KBM-7 (cell line): ENCODE measurements around the gene GRPR.
"Not testable (repeated sequence)": the region's sequence is repeated elsewhere in the genome, so short reads cannot be mapped to it uniquely, and the experiment has no call there.

Source experiments
- DNase-seq: peaks from one replicate; pipeline ENCODE4 v3.0.0-alpha.2; 2015
- in situ Hi-C: fragments of 300-500 bp; cut with MboI; formaldehyde crosslinking; loops from 2 replicates; pipeline ENCODE4 v1.14.3; 2020; ENCODE audit warnings: low sequenced_read_pairs, low pct_unique_long_range_greater_than_20kb, mixed read lengths

GRPR gene

GRCh38 chrX:16130707-16131106 is 7.3 kb downstream of the GRPR start:
- in situ Hi-C loops, result no loop called here
- no peak for DNase-seq

- in situ Hi-C loops, result no loop called here
- DNase-seq, result no peak
Measured at GRCh38 chrX:16134936-16135335, 11.6 kb downstream of the GRPR start.

- no peak for DNase-seq
- in situ Hi-C loops, result no loop called here
Measured at GRCh38 chrX:16136080-16136479, 12.7 kb downstream of the GRPR start.

- in situ Hi-C loops, result no loop called here
- no peak for DNase-seq
Measured at GRCh38 chrX:16137416-16138107, 14.2 kb downstream of the GRPR start.

- in situ Hi-C loops, result no loop called here
- peak; percentile 36 for DNase-seq
Measured at GRCh38 chrX:16138108-16138427, 14.7 kb downstream of the GRPR start.

GRCh38 chrX:16140448-16140847 is 17.1 kb downstream of the GRPR start:
- no peak for DNase-seq
- in situ Hi-C loops, result no loop called here

- DNase-seq, result no peak
- in situ Hi-C loops, result no loop called here
Measured at GRCh38 chrX:16140983-16141382, 17.6 kb downstream of the GRPR start.

GRCh38 chrX:16141422-16142245 is 18.3 kb downstream of the GRPR start:
- in situ Hi-C loops, result no loop called here
- no peak for DNase-seq

- in situ Hi-C loops, result no loop called here
- no peak for DNase-seq
Measured at GRCh38 chrX:16142246-16142558, 18.8 kb downstream of the GRPR start.

GRCh38 chrX:16143968-16144367 is 20.6 kb downstream of the GRPR start:
- no peak for DNase-seq
- in situ Hi-C loops, result no loop called here

GRCh38 chrX:16144420-16144819 is 21.1 kb downstream of the GRPR start:
- in situ Hi-C loops, result no loop called here
- DNase-seq, result no peak

GRCh38 chrX:16145093-16145492 is 21.7 kb downstream of the GRPR start:
- DNase-seq, in situ Hi-C loops: not testable (repeated sequence)

GRCh38 chrX:16145656-16146055 is 22.3 kb downstream of the GRPR start:
- no peak for DNase-seq
- in situ Hi-C loops, result no loop called here

- no peak for DNase-seq
- in situ Hi-C loops, result no loop called here
Measured at GRCh38 chrX:16148896-16149295, 25.5 kb downstream of the GRPR start.

GRCh38 chrX:16155581-16156096 is 32.3 kb downstream of the GRPR start:
- in situ Hi-C loops, result no loop called here
- DNase-seq, result no peak

GRCh38 chrX:16156692-16157331 is 33.4 kb downstream of the GRPR start:
- no peak for DNase-seq
- in situ Hi-C loops, result no loop called here

GRCh38 chrX:16160729-16161128 is 37.4 kb downstream of the GRPR start:
- DNase-seq, result no peak
- in situ Hi-C loops, result no loop called here

GRCh38 chrX:16161173-16161572 is 37.8 kb downstream of the GRPR start:
- DNase-seq, in situ Hi-C loops: not testable (repeated sequence)

- DNase-seq, result no peak
- in situ Hi-C loops, result no loop called here
Measured at GRCh38 chrX:16162391-16162790, 39.0 kb downstream of the GRPR start.

GRCh38 chrX:16164748-16165147 is 41.4 kb downstream of the GRPR start:
- in situ Hi-C loops, result no loop called here
- DNase-seq, result no peak
